ENCODE measurements around the gene KCNQ1.

The KCNQ1 gene

GRCh38 chr11:2411446-2412305, 33.1 kb upstream of the KCNQ1 start:
- no peak for DNase-seq

DNA sequence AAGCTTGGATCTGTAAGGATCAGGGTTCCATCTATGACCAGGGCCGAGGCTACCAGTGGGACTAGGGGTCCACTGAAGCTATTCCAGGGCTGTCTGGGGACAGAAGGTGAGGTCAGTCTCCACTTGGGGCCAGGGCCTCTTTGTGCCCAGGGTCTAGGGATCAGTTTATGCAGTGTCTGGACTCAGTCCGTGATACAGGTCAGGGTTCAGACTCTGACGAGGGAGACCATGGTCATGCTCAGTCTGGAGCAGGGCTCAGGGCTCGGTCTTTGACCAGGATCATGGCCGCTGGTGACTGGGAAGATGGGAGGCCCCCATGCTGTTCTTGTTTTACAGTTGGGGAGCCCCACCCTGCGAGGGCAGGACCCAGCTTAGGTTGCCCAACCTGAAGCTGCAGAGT, 32.5 kb upstream of the KCNQ1 start:
- no peak for DNase-seq

GRCh38 chr11:2413742-2414579, 30.8 kb upstream of the KCNQ1 start:
- no peak for DNase-seq

DNA sequence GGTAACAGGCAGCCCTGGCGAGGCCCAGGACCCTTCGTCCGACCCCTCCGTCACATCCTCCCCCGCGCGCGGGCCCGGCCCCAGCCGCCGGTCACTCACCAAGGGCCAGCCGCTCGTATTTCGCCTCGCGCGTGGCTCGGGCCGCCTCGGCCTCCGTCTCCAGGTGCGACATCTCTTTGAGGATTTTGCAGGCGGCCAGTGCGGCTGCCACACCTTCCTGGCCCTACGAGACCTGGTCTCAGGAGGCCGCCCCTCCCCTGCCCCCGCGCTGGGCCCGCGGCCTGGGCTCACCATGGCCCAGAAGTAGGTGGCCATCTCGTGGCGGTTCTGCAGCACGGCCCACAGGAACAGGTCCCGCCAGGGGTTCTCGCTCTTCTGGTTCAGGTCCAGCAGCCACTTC, 30.2 kb upstream of the KCNQ1 start:
- DNase-seq, result no peak

DNA sequence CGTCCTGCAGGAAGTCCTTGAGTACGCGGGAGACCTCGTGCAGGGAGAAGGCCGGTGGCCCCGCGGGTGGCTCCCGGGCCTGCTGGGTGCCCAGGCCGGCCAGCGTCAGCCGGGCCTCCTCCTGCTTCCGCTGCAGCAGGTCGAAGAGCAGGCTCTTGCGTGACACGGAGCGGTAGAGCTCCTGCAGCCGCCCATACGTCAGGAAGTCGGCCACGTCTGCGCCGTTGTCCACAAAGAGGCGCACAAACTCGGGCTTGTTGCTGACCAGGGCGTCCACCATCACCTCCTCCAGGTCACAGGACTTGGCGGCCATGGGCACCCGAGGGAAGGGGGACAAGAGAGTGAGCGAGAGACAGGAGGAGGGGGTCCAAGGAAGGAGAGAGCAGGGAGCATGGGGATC, 29.6 kb upstream of the KCNQ1 start:
- DNase-seq, result no peak

- no peak for DNase-seq
Measured at GRCh38 chr11:2415601-2416380, 29.0 kb upstream of the KCNQ1 start.

GRCh38 chr11:2416765-2417164, 28.0 kb upstream of the KCNQ1 start:
- no peak for DNase-seq

DNA sequence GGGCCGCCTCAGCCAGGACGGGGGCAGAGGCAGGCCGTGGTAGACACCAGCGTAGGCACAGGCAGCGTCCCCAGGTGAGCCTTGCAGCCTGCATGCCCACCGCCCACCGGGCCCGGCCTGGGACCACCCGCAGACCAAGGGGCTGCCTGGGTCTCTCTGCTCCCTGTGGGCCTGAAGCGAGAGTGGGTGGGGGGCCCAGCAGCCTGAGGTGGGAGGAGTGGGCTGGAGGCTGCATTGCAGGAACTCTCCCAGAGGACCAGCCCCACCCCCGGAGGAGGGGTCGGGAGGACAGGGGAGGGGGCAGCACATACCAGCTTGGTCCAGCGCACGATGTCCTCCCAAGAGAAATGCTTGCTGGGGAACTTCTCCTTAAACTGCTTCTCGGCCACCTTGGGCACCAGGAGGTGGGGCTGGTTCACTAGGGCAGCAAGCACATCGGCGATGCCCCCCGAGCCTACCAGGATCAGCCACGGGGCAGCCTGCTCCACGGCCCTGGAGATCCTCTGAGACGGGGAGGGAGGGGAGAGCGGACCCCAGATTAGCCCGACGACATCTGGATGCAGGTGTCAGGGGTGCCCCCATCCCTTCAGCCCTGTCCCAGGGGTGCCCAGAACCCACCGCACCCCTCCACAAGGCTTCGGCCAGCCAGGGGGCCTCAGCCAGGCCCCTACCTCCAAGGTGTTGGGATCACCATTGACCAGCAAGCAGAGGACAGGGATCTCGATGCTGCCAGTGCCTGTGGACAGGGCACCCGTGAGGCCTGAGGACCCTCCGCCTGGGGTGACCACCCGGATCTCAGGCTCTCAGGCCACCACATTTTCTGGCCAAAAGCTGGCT, 26.7 kb upstream of the KCNQ1 start:
- no peak for DNase-seq

DNA sequence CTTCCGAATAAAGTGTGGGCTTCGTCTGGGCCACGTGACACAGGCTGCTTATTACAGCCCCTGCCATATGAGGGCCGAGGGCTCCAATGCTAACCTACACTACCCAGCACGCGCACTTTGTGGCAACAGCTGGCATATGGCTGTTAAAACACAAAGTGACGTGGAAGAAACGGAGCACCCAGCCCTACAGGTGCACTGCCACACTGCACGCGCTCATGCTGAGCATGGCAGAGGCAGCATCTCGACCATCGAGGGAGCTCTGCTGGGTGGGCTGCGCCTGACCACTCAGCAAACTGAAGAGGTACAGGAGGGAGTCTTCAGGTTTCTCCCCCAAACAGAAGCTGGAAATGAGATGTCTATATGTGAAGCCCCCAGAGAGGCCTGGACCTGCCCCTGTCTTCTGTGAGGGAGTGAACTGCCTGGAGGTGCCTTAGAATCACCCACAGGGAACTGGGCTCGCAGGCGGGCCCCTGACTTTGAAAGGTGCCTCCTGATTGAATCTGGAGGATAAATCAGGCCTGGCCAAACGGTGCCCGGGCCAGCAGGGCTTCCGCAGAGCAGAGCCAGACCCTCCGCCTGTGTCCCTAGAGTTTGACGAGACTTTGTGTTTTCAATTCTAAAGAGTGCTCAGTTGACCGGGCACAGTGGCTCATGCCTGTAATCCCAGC, 26.0 kb upstream of the KCNQ1 start:
- no peak for DNase-seq

GRCh38 chr11:2419638-2420501, 24.9 kb upstream of the KCNQ1 start:
- DNase-seq, result peak in 3 of 5 donors; percentile 44 to 65 (median 47)

- peak; percentile 41 to 73 (median 60) for DNase-seq
Measured at GRCh38 chr11:2420502-2421225, 24.1 kb upstream of the KCNQ1 start.

- no peak for DNase-seq
Measured at GRCh38 chr11:2421226-2421994, 23.4 kb upstream of the KCNQ1 start.

- DNase-seq, result no peak
Measured at GRCh38 chr11:2421996-2422395, 22.8 kb upstream of the KCNQ1 start.

GRCh38 chr11:2422461-2423156, 22.2 kb upstream of the KCNQ1 start:
- no peak for DNase-seq

DNA sequence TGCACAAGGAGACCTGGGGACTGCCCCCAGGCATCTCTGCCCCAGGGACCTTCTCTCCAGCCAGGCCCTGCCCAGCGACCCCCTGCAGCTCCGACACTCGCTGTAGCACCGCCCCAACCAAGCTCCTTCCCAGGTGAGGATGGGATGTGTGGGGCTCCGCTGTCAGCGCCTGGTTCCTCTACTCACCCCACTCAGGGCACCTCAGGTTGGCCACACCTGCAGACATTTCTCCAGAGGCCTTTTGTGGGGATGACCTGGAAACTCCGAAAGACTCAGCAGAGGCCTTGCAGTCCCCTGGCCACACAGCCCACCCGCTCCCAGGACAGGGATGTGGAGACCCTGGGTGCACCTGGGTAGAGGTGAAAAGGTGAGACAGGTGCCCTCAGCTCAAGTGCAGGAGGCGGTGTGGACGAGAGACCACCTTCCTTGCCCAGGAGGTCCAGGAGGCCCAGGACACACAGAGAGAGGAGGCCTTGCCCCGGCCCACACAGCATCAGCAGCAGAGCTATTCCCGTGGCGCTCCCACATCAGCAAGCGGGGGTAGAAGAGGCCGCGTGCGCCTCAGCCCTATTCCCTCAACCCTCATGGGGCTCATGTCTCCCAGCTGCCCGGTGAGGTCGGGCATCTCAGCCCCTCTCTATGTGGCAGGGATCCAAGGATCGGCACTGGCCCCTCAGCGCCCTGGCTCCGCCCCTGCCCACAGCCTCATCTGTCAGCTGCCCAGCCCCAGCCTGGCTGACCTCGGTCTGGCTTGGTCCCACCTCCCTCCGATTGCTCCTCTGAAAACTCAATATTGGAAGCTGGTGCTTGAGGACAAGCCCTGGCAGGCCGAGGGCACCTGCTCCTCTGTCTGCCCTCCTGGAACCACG, 21.4 kb upstream of the KCNQ1 start:
- DNase-seq, result no peak

- no peak for DNase-seq
Measured at GRCh38 chr11:2424811-2425495, 19.9 kb upstream of the KCNQ1 start.

DNA sequence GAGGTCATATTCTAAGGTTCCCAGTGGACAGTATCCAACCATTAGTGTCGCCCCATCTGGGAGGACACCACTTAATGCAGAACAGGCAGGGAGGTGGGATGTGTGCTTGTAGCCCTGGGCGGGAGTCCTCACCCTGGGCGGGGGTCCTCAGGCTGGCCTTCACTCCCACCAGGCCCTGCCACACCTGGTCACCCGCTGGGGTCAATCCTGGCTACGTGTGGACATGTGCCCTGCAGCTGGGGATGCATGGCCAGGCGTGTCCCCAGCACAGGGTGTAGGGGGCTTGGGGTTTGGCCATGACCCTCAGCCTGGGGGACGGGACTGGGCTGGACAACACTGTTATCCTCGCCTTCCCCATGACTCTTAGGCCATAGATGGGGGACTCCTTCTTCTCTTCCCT, 19.3 kb upstream of the KCNQ1 start:
- no peak for DNase-seq

All from T-helper 1 cell (primary cell).